GM21423 (cell line): Measurements from ENCODE around the gene BNIP5.

Experiments used
- ATAC-seq: cut with Tn5 transposase; IDR thresholded peaks from one replicate; pipeline ENCODE4 v1.9.1; 2021; ENCODE audit warnings: mild to moderate bottlenecking, moderate library complexity; ENCODE audit not compliant: unreplicated experiment

BNIP5 gene, protein sequence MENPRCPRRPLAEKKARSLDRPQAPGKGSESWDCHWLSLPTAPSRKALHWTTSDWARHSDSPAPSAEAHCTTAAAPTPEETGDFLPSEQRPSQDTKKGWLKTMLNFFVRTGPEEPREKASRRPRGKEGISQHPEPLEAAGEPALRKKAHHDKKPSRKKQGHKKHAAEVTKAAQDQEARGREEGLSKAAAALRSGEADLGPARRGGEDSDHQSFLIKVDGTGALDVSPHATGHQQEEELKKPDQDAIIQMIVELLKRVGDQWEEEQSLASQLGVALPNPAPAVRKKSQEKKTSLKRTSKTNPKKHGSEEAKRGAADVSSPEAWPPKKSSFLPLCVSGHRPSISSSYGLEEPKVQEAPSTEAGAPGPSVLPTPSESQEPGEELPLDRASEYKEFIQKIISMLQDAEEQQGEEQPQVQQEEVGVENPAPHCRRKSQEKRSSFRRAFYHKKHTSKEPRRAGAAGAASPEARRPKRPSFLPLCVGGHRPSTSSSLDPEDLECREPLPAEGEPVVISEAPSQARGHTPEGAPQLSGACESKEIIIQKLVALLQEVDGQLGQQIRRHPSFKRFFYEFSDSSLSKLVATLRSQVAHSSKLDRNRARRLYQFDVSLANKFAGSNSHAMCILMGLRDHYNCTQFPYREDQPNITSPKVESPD

DNA sequence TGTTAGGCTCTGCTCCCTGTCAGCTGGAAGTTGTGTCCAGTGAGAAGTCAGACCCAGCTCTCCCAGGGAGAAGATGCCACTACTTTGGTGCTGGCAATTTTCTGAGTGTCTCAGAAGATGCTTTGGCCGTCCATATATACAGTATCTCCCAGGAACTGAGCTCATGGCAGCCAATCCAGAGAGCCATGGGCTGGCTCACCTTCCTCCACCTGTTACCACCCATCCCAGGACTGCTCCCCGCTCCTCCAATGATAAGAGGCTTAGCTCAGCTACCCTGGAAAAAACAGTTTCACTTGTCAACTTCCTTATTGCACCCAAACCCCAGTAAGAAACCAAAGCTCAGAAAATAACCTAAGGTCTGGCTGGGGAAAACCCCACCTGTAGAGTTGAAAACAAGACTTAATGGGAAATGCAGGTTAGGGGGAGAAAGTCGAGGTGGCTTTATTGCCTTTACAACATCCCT, at the start of gene BNIP5:
Gene BNIP5, minus strand, starts transcription at position 110 of the 463 bp plus-strand sequence. CDS start 6,198 bp downstream, outside the sequence.
- no peak for ATAC-seq

- ATAC-seq, result no peak
These were observed 47.4 kb upstream of the BNIP5 start for GRCh38 chr6:36384095-36384494.

- no peak for ATAC-seq
These were observed 46.9 kb upstream of the BNIP5 start for GRCh38 chr6:36383606-36384005.

- ATAC-seq, result no peak
These were observed 46.3 kb upstream of the BNIP5 start for GRCh38 chr6:36382976-36383375.

- ATAC-seq, result no peak
These were observed 45.1 kb upstream of the BNIP5 start for GRCh38 chr6:36381502-36382389.

GRCh38 chr6:36380166-36380565, 43.5 kb upstream of the BNIP5 start:
- no peak for ATAC-seq

GRCh38 chr6:36378936-36379335, 42.2 kb upstream of the BNIP5 start:
- no peak for ATAC-seq

GRCh38 chr6:36378243-36378920, 41.7 kb upstream of the BNIP5 start:
- no peak for ATAC-seq

DNA sequence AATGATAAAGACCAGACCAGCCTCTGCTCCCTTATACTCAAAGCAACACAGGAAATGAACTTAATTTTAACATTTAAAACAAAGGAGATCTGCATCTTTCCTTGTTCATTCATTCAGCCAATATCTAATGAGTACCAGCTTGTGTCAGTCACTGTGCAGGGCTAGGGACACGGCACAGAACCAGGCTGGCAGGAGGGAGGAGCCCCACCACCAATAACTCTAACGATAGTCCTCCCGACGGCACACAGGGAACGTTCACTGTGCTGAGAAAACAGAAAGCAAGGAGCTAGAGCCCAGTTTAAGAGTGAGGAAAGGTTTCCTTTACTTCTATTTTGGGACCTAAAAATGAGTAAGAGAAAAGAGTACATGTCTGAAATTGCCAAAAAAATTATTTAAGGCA, 40.9 kb upstream of the BNIP5 start:
- no peak for ATAC-seq

DNA sequence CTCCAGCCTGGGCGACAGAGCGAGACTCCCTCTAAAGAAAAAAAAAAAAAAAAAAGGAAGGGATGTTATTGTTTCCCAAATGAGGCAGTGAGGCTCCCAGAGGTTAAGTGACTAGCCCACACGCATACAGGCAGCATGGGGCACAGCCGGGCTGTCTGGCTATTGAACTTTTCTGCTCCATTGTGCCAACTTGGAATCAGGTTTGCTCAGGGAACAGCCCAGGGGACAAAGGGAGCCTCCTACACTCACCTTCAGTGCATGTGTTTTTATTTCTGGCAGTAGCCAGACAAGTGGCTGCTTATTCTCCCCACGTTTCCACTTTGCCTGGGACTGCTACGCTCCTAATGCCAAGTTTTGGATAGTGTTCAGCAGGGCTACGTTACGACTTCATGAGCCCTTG, 40.1 kb upstream of the BNIP5 start:
- no peak for ATAC-seq

- no peak for ATAC-seq
These were observed 39.5 kb upstream of the BNIP5 start for GRCh38 chr6:36376183-36376582.

- no peak for ATAC-seq
These were observed 39.0 kb upstream of the BNIP5 start for GRCh38 chr6:36375644-36376155.

- ATAC-seq, result no peak
These were observed 38.3 kb upstream of the BNIP5 start for GRCh38 chr6:36374972-36375371.

- no peak for ATAC-seq
These were observed 37.5 kb upstream of the BNIP5 start for GRCh38 chr6:36374194-36374593.

GRCh38 chr6:36373368-36374019, 36.8 kb upstream of the BNIP5 start:
- ATAC-seq, result no peak

- no peak for ATAC-seq
These were observed 35.4 kb upstream of the BNIP5 start for GRCh38 chr6:36372088-36372487.

DNA sequence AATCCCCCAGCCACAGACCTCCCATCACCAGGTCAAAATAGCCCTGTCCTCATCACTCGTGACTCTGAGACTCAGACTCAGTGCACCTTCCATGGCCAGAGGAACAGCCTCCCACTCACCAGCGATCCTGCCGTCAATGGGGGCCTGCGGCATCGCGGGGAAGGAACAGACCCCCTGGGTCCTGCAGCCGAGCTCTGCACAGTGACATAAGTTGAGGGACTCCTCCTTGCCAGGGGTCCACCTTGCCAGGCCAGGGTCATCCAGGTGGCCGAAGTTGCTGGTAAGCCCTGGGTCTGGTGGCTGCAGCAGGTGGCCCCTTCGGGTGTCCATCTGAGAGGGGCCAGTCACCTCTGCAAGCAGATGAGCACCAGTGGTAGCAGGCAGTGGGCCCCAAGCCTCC, 34.5 kb upstream of the BNIP5 start:
- no peak for ATAC-seq

DNA sequence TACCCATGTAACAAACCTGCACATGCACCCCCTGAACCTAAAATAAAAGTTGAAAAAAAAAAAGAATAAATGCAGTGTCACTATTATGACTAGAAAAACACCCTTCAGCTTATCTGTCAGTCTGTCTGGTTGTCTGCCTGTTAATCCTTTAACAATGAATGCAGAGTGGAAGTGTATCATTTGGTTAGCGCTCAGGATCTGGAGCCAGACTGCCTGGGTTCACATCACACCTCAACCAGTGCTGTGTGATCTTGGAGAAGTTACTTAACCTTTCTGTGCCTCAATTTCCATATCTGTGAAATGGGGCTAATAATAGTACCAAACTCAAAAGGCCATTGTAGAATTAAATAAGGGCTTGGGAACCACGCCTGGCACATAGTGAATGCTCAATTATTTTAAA, 34.0 kb upstream of the BNIP5 start:
- ATAC-seq, result no peak

GRCh38 chr6:36368921-36369865, 32.5 kb upstream of the BNIP5 start:
- no peak for ATAC-seq
